ENCODE results near the gene FOXP1.

FOXP1 gene

GRCh38 chr3:71237672-71238071 lies 345.9 kb downstream of the FOXP1 start:
- DNase-seq (ENCODE audit: low read depth): no peak
- TF ChIP-seq CTCF (conservative IDR thresholded peaks at IDR 0.05; ENCODE audit: control insufficient read depth, insufficient read depth, low read depth, low read length): no peak
- H3K4me3 ChIP-seq (ENCODE audit: control insufficient read depth, low read depth, low read length): no peak overlapping the region

- no peak for TF ChIP-seq CTCF (conservative IDR thresholded peaks at IDR 0.05; ENCODE audit: control insufficient read depth, insufficient read depth, low read depth, low read length)
- no peak for DNase-seq (ENCODE audit: low read depth)
- H3K4me3 ChIP-seq (ENCODE audit: control insufficient read depth, low read depth, low read length): no peak overlapping the region
Measured at GRCh38 chr3:71235846-71236245, 347.7 kb downstream of the FOXP1 start.

- DNase-seq (ENCODE audit: low read depth): no peak
- H3K4me3 ChIP-seq (ENCODE audit: control insufficient read depth, low read depth, low read length): no peak overlapping the region
- no peak for TF ChIP-seq CTCF (conservative IDR thresholded peaks at IDR 0.05; ENCODE audit: control insufficient read depth, insufficient read depth, low read depth, low read length)
Measured at GRCh38 chr3:71232895-71233294, 350.6 kb downstream of the FOXP1 start.

GRCh38 chr3:71232175-71232679 lies 351.3 kb downstream of the FOXP1 start:
- no peak overlapping the region for H3K4me3 ChIP-seq (ENCODE audit: control insufficient read depth, low read depth, low read length)
- no peak for TF ChIP-seq CTCF (conservative IDR thresholded peaks at IDR 0.05; ENCODE audit: control insufficient read depth, insufficient read depth, low read depth, low read length)
- no peak for DNase-seq (ENCODE audit: low read depth)

- H3K4me3 ChIP-seq (ENCODE audit: control insufficient read depth, low read depth, low read length): no peak overlapping the region
- DNase-seq (ENCODE audit: low read depth): no peak
- no peak for TF ChIP-seq CTCF (conservative IDR thresholded peaks at IDR 0.05; ENCODE audit: control insufficient read depth, insufficient read depth, low read depth, low read length)
Measured at GRCh38 chr3:71231680-71232079, 351.8 kb downstream of the FOXP1 start.

- H3K4me3 ChIP-seq (ENCODE audit: control insufficient read depth, low read depth, low read length): no peak overlapping the region
- no peak for DNase-seq (ENCODE audit: low read depth)
- no peak for TF ChIP-seq CTCF (conservative IDR thresholded peaks at IDR 0.05; ENCODE audit: control insufficient read depth, insufficient read depth, low read depth, low read length)
Measured at GRCh38 chr3:71229905-71230657, 353.4 kb downstream of the FOXP1 start.
